HG03575 (cell line): ENCODE data around the gene BARX1.
"Not testable (repeated sequence)": the region's sequence is repeated elsewhere in the genome, so short reads cannot be mapped to it uniquely, and the experiment has no call there.

Experiments
- ATAC-seq: cut with Tn5 transposase; IDR thresholded peaks from one replicate; pipeline ENCODE4 v1.9.1; 2021; ENCODE audit not compliant: unreplicated experiment, insufficient number of reproducible peaks, low FRiP score; ENCODE audit errors: extremely low read depth

Gene BARX1

DNA sequence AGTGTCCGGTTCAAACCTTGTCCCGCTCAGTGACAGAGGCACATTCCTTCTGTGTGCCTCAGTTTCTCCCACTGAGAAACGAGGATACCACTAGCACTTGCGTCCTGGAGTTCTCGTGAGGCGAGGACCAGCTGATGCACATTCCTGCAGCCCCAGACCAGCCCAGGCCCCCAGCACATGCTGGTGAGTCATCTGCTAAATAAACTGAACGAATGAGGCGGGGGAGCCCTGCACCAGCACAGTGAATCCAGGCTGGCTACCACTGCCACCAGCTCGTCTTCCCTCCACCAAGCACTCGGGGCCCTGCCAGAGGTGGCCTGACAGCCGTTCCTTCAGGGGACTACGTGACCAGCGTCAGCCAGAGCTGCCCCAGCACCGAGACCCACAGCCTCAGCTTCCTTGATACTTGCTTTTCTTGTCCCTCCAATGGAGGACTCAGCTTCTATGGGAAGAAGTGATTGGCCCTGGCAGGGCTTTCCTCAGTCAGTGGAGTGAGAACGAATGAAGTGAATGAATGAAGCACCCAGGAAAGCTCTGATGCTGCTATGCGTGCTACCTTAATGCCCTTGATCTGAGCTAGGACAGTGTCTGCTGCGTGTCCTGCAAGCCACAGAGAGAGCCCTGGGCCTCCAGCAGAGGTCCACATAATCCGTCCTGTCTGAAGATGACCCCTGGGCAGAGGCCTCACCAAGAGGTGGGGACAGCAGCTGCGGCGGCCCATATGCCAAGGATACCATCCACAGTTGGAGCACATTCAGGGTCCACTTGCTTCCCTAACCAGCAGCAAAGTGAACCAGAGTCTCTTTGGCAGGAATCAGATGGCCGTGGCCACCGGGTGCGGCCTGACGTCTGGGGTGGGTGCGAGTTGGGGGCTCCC, 13.5 kb upstream of the BARX1 start:
- no peak for ATAC-seq

DNA sequence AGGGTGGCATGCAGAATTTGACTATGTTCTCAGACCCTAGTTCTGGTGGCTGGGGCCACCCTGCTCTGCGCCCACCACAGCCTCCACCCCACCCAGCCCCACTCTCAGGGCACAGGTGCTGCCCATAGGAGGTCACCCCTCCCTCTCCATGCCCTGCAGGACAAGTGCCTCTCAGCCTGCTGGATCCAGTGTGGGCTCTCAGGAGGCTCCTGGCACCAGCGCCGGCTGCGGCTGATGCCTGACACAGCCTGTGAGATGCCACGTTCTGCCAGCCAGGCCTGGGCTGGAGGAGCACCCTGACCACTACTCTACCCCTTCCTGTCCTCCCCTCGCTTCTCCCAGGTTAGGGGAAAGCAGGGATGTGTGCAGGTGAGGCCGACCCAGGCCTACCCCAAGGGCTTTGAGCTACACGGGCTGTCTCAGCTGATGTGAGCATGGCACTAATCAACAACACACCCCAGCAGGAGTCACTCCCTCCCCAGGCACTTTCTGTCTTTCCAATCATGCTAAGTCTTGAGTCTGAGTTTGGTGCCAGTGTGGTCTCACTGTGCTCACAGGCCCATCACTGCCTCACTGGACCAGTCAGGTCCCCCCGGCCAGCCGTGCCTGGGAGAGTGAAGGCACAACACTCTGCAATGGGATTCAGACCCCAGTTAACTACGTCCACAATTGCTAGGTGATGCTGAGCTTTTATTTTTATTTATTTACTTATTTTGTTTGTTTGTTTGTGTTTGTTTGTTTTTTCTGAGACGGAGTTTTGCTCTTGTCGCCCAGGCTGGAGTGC, 12.1 kb upstream of the BARX1 start:
- no peak for ATAC-seq

DNA sequence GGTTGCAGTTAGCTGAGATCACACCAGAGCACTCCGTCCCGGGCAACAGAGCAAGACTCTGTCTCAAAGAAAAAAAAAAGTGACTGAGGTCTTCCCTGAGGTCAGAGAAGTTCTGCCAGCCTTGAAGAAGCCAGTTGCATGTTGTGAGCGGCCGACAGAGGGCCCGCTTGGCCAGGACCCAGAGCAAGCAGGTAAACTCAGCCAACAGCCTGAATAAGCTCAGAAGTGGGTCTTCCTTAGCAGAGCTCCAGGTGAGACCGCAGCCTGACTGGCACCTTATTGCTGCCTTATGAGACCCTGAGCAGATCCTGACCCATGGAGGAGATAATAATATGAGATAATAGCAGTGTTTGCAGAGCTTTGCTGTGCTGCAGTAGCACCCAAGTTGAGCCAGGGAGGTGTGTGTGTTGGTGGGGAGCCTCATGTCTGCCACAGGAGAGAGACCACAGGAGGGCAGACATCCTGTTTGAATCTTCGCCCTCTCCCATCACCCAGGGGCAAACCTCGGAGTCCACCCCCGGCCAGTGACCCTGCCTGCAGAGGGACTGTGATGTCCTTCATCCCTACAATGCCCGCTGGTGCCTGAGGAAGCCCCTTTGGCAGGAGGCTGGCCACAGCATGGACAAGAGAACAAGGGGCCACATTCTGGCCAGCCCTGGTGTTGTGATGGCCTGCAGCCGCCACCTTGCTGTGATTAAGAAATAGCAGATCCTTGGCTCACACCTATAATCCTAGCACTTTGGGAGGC, 10.8 kb upstream of the BARX1 start:
- ATAC-seq, result no peak

DNA sequence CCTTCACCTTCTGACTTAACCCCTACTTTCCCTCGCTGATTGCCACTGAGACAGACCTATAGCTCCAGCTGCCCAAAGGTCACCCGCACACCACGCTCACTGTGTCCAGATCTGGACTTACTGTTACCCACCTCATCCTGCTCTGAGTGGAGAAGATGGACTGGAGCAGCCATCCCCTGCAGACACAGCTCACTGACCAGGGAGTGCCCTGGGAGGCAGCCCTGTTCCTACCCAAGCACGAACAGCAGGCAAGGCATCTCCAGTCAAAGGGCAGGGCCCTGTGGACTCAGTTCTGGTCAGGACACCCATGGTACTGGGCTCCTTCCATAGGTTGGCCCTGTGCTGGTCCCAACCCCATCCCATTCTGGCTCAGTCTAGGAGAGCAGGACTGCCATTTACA, 9.5 kb upstream of the BARX1 start:
- ATAC-seq, result no peak

DNA sequence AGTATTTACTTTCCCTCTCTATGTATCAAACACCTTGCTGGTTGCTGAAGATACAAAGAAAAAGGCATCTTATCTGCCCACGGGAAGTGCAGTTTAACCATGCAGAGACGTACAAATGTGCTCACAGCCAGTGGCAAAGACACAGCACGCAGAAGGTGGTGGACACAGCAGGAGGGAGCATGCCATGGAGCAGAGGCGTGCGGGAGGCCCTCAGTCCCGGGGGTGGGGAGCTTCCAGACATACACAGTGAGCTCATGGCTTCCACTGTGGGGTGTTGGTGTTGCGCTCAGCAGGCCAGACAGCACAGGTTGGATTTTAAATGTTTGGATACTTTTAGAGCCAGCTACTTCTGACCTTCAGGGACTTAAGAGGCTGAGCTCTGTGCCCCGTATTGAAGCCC, 8.8 kb upstream of the BARX1 start:
- ATAC-seq, result no peak

DNA sequence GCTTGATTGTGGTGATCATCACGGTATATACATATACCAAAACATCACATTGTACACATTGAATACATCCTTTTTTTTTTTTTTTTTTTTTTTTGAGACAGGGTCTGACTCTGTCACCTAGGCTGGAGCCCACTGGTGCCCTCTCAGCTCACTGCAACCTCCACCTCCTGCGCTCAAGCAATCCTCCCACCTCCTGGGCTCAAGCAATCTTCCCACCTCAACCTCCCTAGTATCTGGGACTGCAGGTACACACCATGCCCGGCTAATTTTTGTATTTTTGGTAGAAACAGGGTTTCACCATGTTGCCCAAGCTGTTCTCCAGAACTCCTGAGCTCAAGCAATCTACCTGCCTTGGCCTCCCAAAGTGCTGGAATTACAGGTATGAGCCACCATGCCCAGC, 8.3 kb upstream of the BARX1 start:
- ATAC-seq, result not testable (repeated sequence)

DNA sequence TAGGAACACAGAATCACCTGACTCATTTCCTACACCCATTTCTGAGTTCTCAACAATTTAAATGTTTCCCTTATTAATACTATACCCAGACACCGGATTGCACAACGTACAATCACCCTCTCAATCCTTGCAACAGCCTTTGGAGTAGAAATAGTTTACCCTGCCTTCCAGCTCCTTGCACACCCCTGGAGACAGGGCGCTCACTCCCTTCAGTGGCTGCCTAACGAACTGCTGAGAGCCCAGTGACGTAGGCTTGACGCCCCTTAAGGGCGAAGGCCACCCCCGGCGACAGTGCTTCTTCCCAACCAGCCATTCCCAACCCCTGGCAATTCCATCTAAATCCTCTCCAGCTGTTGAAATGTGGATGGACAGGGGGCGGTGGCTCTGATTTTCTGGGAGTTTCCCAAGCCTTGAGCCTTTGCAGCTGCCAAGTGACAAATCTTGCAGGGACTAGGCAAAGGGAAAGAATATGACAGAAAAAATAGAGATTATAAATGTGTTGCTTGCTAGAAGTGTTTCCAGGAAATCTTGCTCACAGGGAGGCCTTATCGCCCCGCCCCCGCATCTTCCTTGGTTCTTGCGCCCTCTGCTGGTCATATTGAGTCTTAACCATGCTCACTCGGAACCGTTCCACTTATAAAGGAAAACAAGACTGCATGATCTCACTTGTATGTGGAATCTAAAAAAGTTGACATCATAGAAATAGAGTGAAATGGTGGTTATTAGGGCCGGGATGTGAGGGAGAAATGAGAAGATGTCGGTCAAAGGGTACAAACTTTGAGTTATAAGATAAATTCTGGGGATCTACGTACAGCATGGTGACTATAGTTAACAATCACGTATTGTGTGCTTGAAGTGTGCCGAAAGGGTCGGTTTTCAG, 7.6 kb upstream of the BARX1 start:
- ATAC-seq, result no peak

DNA sequence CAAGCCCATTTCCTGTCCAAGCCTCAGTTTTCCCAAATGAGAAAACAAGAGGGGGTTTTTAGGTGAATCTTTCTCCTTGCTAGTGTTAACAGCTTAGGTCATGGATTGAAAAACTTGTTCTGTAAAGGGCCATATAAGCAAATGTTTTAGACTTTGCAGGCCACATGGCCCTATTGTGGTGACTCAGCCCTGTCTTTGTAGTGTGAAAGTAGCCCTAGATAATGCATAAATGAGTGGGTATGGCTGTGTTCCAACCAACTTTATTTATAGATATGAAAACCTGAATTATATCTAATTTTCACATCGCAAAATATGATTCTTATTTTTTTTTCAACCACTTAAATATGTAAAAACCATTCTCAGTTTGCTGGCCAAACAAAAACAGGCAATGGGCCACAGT, 6.9 kb upstream of the BARX1 start:
- no peak for ATAC-seq

DNA sequence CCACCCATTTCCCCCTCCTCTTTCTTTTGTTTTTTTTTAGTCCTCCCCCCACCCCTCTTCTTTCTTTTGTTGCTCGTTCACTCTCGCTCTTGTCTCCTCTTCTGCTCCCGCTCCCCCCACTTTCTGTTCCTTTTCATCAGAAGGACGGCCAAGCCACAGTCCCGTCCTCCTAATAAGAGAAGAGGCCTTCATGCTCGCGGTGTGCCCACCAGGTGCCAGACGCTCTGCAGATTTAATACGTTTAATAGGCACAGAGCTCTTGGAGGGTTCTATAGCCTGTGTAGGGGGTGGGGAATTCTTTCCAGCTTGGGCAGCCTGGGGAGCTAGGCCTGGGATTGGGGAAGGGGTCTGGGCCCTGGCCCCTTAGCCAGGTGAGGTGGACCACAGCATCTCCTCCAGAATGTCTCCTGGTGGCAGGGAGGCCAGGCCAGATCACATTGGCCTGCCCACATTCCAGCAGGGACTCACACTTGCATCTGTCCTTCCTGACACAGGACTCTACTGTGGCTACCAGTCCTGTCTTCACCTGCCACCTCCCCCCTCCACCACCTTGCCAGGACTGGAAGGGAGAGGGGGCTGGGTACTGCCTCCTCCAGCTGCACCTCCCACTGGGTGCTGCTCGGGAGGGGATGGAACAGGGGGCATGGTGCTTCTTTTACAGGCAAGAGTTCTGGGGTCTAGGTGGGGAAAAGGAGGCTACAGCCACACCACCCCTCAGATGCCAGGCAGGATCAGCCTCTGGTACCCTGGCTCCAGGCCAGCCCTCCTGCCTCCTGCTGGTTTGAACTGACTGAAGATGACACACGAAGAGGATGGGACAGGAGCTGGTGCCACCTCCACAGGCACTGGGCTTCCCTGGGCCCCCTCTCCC, 6.1 kb upstream of the BARX1 start:
- no peak for ATAC-seq

DNA sequence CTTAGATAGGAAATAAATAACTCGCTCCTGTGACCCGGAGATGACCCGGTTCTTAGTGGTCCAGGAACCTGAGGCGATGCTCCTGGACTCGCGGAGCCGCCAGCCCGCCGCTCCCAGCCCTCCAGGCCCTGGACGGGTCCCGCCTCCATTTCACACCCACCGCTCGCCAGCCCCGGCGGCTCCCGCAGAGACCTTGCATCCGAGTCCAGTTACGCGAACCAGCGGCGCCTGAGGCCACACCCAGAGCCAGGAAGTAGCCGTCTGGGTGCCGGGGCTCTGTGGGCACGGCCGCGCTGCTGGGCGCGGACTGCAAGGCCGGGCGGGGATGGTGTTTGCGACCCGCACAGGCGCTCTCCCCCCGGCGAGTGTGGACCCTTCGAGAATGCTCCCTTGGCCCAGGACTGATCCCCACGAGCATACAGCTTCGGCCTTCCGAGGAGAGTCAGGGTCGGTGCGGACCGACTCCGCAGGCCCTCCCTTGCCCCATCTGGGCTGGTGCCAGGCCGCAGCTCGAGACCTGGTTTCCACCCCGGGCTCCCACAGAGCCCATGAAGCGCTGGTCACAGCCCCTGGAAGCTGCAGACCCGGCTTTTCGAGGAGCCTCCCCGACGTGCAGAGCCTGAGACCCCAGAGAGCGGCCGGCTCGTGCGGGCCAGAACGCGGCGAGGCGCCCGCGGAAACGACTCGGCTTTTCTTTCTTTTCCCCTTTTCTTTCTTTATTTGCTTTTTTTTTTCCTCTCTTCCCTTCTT, 5.2 kb upstream of the BARX1 start:
- ATAC-seq, result no peak

DNA sequence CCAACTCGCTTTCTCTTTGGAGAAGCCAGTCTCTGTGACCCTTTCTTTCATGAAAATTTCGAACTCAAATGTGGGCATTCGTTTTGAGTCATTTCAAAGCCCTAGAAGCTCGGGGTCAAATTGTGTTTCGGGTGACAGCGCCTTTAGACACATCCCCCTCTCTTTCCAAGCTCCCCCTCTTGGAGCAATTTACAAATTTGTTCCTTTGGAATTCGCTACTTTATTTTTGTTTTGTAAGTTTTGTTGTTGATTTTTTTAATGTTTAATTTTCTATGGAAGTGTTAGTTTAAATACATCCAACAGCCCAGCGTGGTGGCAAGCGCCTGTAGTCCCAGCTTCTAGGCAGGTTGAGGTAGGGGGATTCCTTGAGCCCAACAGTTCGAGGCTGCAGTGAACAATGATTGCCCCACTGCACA, 4.6 kb upstream of the BARX1 start:
- ATAC-seq, result no peak

DNA sequence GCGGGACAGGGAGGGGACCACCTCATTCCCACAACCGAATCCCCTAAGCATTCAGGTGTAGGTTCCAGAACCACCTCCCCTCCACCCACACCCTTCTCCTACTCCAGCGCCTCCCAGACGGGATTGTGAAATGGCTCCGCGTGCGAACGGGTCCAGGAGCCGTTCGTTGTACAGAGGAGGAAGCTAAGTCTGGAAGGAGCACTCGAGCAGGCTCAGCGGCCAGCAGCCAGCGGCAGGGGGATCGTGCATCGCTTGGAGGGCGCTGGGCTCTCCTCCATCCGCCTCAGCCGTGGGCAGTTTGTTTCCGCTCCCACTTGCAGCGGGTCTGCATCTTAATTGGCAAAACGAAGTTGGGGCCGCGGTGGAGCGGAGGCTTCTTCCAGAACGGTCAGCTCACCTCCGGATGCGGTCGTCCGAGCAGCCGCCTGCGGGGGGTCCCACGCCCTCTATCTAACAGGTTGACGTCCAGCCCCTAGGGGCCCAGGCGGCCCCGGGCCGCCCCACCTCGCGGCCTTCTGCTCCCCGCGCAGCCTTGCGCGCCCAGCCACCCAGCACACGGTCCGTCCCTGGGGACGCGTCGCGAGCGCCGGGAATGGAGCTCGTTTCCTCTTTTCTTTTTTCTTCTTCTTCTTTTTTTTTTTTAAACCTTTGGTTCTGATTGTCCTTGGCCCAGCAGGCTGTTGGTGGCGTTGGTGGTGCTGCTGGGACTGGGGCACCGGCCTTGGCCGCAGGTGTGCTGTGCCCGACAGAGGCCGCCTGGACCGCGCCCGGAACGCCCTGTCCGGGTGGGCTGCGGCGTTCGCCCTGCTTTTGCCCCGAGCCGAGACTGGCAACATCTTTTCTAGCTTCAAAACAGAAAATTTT, 3.9 kb upstream of the BARX1 start:
- no peak for ATAC-seq

DNA sequence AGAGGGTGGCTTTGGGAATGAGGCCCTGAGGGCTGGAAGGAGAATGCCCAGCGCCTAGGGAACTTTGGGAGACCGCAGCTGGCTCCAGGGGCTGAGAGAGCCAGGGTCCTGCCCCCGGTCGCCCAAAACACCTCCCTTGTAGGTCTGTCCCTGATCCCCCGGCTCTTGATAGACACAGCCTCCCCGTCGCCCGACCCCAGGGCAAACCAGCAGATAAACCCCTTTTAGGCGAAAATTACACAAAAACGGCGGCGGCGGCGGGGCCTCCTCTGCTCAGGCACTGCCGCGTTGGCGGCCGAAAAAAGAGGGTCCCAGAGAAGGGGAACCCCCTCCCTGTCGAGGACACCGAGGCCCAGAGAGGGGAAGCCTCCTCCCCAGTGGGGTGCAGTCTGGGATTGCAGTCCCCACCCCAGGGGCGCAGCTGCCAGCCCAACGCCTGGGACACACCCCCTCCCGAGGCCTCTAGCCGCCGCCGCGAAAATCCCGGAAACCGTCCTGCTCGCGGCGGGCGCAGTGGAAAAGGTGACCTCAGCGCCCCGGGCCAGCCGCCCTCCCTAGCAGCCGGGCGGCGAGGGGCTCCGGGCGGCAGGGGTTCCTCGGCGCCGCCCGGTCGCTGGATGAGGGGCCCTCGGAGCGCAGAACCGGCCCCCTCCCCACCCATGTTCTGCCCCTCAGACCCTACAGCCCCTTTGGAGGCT, 3.1 kb upstream of the BARX1 start:
- no peak for ATAC-seq

DNA sequence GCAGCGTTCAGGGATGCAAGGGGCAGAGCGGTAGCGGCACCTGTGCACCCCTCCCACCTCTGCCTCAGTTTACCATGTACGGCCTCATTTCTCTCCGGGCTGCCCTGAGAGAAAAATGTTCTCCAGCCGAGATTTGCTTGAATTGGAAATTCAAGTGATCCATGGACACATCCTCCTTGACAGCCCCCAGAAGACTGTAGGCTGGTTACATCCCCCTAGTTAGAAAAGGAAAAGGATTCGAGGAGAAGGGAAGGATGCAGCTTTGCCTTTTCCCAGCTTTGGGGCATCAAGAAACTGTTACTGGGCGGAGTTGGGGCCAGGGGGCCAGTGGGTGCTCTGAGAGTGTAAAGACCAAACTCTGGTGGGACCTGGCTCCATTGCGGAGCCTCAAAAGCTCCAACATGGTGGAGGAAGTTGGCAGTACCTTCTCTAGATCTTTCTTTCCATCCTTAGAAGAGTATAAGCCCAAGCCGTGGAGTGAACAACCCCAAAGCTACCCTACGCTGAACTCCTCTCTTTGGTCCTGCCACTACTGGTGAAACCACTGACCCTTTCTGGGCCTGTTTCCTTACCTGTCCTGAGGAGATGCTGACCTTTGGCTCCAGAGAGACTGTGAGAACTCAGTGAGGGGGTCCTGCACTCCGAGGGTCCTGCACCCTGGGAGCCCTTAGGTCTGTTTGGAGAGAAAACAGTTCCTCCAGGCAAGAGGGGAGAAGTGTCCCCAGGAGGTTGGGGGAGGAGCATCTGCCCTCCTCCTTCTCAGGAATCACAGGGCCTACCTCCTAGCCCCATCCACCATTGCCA, 1.0 kb upstream of the BARX1 start:
- no peak for ATAC-seq

DNA sequence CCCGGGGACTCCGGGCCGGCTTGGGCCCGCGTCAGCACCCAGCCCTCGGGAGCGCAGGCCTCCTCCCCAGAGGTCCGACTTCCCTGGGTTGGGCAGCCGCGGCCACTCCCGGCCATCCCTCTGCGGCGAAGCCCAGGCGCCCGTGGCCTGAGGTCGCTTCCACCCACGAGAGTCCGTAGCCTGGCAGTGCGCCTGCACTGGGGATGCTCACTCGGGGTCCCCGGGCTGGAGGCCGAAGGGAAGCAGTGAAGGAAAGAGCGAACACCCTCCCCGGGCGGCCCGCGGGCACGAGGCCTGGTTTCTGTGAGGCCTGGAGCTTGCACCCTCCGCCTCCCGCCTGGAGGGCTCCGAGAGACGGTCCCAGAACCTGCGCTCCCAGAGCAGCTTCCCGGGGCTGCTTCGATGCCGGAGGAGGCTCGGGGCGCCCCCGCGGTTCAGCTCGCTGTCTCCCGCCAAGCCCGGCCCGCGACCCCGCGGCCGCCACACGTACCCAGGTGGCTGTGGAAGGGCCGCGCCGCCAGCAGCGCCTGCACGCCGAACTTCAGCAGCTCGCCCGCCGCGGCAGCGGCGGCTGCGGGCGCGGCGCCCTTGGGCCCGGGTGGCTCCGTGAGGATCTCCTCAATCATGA, 607 bp downstream of the BARX1 start:
- no peak for ATAC-seq
